Endothelial cell of umbilical vein (primary cell): Measurements from ENCODE around the gene SIGLEC10. TPM values are rescaled to one million over a fixed set of nuclear protein-coding genes. Genes with fewer than 3 reads are reported as not detected.

Experiments
- BruUV-seq: library from RNA; stranded (reverse); fragments of 400-500 nt; replicated peaks from 2 replicates; lab custom pipeline; 2021; lab: Mats Ljungman, UMichigan
- CTCF ChIA-PET: fragments of 300-600, 350-600 bp; sonication (Branson Sonifier 250); formaldehyde crosslinking; loops from one replicate; lab custom pipeline; 2021; ENCODE audit warnings: antibody characterized with exemption, inconsistent platforms; lab: Charles Lee
- POLR2A ChIA-PET: fragments of 300-600, 350-600 bp; sonication (Branson Sonifier 250); formaldehyde crosslinking; loops from one replicate; lab custom pipeline; 2021; ENCODE audit warnings: antibody characterized with exemption, inconsistent platforms; lab: Charles Lee
- DNase-seq: peaks from one replicate; pipeline ENCODE4 v3.0.0-alpha.2; 2011; ENCODE audit warnings: low read depth, low spot score
- FAIRE-seq: peaks from 2 replicates; lab custom pipeline; 2011; peaks lifted over from hg19 to GRCh38; lab: Jason Lieb, UNC
- H2AFZ ChIP-seq: 2 replicates; pipeline ENCODE4 v1.6.0; 2012; ENCODE audit warnings: low read depth, low read length, control low read depth, inconsistent platforms
- H3K27ac ChIP-seq: 2 replicates; pipeline ENCODE4 v1.5.1; 2011; ENCODE audit warnings: low read depth, mild to moderate bottlenecking, control low read depth, low read length, moderate library complexity; ENCODE audit not compliant: insufficient read depth
- H3K27me3 ChIP-seq, 2 experiments: 2 replicates each; pipeline versions ENCODE4 v1.6.0 to v1.6.1; 2011; ENCODE audit warnings: low read length in 2 of 2, mixed read lengths in 1 of 2; ENCODE audit not compliant: control insufficient read depth in 2 of 2, insufficient read depth in 2 of 2
- H3K36me3 ChIP-seq, 2 experiments: 2 replicates in 1 of 2; 3 replicates in 1 of 2; pipeline ENCODE4 v1.5.1; 2011; ENCODE audit warnings: low read length in 2 of 2, mild to moderate bottlenecking in 1 of 2, moderate library complexity in 1 of 2; ENCODE audit not compliant: control insufficient read depth in 2 of 2, insufficient read depth in 2 of 2; ENCODE audit errors: extremely low read depth in 1 of 2
- H3K4me1 ChIP-seq: 3 replicates; pipeline ENCODE4 v1.5.1; 2011; ENCODE audit warnings: mild to moderate bottlenecking, low read length; ENCODE audit not compliant: control insufficient read depth, insufficient read depth; ENCODE audit errors: extremely low read depth
- H3K4me2 ChIP-seq: 2 replicates; pipeline ENCODE4 v1.6.1; 2011; ENCODE audit warnings: low read length, control low read depth, mixed read lengths; ENCODE audit not compliant: insufficient read depth
- H3K4me3 ChIP-seq, 3 experiments: fragments of 200-600 bp in 1 of 3; sonication (generic), shearing (Covaris generic) in 1 of 3; replicated peaks in 1 of 3; 2 replicates each; pipeline ENCODE4 v1.5.1; 2011 to 2016; ENCODE audit warnings: control low read depth in 3 of 3, low read length in 3 of 3, mild to moderate bottlenecking in 2 of 3, inconsistent platforms in 1 of 3, low read depth in 1 of 3, moderate library complexity in 1 of 3; ENCODE audit not compliant: insufficient read depth in 1 of 3
- H3K79me2 ChIP-seq: 2 replicates; pipeline ENCODE4 v1.6.0; 2012; ENCODE audit warnings: low read length, inconsistent platforms; ENCODE audit not compliant: control insufficient read depth, insufficient read depth
- H3K9ac ChIP-seq: replicated peaks from 2 replicates; pipeline ENCODE3; 2011; ENCODE audit warnings: low read length, control low read depth; ENCODE audit not compliant: insufficient read depth; ENCODE audit errors: extremely low read depth
- H3K9me1 ChIP-seq: replicated peaks from 3 replicates; pipeline ENCODE4 v1.6.0; 2011; ENCODE audit warnings: mild to moderate bottlenecking, low read length; ENCODE audit not compliant: control insufficient read depth, insufficient read depth; ENCODE audit errors: extremely low read depth
- H3K9me3 ChIP-seq: replicated peaks from 2 replicates; pipeline ENCODE4 v1.5.1; 2012; ENCODE audit warnings: low read length, inconsistent platforms; ENCODE audit not compliant: control insufficient read depth, insufficient read depth
- H4K20me1 ChIP-seq: replicated peaks from 2 replicates; pipeline ENCODE3; 2011; ENCODE audit warnings: mild to moderate bottlenecking, low read length; ENCODE audit not compliant: control insufficient read depth, insufficient read depth; ENCODE audit errors: extremely low read depth
- CTCF ChIP-seq, 2 donors: IDR thresholded peaks; 1 replicate in 1 of 2; 2 replicates in 1 of 2; pipeline ENCODE4 v1.5.1; 2011; ENCODE audit warnings: low read length in 2 of 2, mild to moderate bottlenecking in 2 of 2, moderate library complexity in 2 of 2, control low read depth in 1 of 2, inconsistent platforms in 1 of 2, low read depth in 1 of 2; ENCODE audit not compliant: insufficient read depth in 1 of 2; ENCODE audit errors: extremely low read depth in 1 of 2
- EZH2 ChIP-seq: IDR thresholded peaks from 2 replicates; pipeline ENCODE4 v1.6.1; 2012; ENCODE audit warnings: borderline replicate concordance, low read depth, mild to moderate bottlenecking, moderate library complexity, low read length, inconsistent platforms; ENCODE audit not compliant: severe bottlenecking
- FOS ChIP-seq: IDR thresholded peaks from 2 replicates; pipeline ENCODE4 v1.6.1; 2011; ENCODE audit warnings: mild to moderate bottlenecking, low read length, moderate library complexity, borderline replicate concordance; ENCODE audit not compliant: insufficient read depth
- GATA2 ChIP-seq: IDR thresholded peaks from 2 replicates; pipeline ENCODE4 v1.7.0; 2011; ENCODE audit warnings: low read depth, mild to moderate bottlenecking, moderate library complexity, mixed read lengths, low read length; ENCODE audit not compliant: insufficient read length, insufficient read depth
- JUN ChIP-seq: IDR thresholded peaks from 2 replicates; pipeline ENCODE4 v1.6.1; 2011; ENCODE audit warnings: borderline replicate concordance, low read depth; ENCODE audit not compliant: insufficient read length, insufficient read depth
- MAX ChIP-seq: IDR thresholded peaks from 2 replicates; pipeline ENCODE4 v1.6.1; 2011; ENCODE audit not compliant: insufficient read depth, insufficient read length
- MYC ChIP-seq: IDR thresholded peaks from one replicate; pipeline ENCODE4 v1.6.1; 2011; ENCODE audit warnings: mild to moderate bottlenecking, low read depth, low read length
- POLR2A ChIP-seq: IDR thresholded peaks from 2 replicates; pipeline ENCODE4 v1.6.1; 2012; ENCODE audit warnings: low read depth, mild to moderate bottlenecking, control low read depth, low read length
- POLR2AphosphoS5 ChIP-seq: IDR thresholded peaks from 2 replicates; pipeline ENCODE4 v1.6.1; 2012; ENCODE audit warnings: low read depth, mild to moderate bottlenecking, control low read depth, low read length, moderate library complexity; ENCODE audit not compliant: insufficient read depth
- dilution Hi-C: fragments of 300-500 bp; cut with MboI; formaldehyde crosslinking; loops from one replicate; pipeline ENCODE4 v1.15.0; 2019; ENCODE audit warnings: low sequenced_read_pairs; ENCODE audit not compliant: extremely low pct_ligation_motif_present
- intact Hi-C: fragments of 100-400 bp; cut with micrococcal nuclease; formaldehyde crosslinking; loops from one replicate; pipeline ENCODE4 v1.10.0; 2022
- polyA plus RNA-seq, 4 experiments: library from polyadenylated mRNA; depleted of rRNA in 3 of 4; stranded (reverse) in 3 of 4; unstranded in 1 of 4; fragments of >200 nt; gene quantifications; 2 replicates each; pipeline versions ENCODE4 v1.2.1 to v1.2.3, GENCODE V29; 2011 to 2012; ENCODE audit warnings: missing spikeins in 1 of 4
- total RNA-seq: library from RNA; stranded (reverse); gene quantifications from 2 replicates; pipeline ENCODE4 v1.2.3, GENCODE V29; 2021

Gene SIGLEC10
- total and polyA plus RNA-seq, 2 donors (not counting 3 experiments of a cell fraction or from before 2014, with no cell fraction given), result not detected

- Histone ChIP-seq H3K79me2 (no peaks in the 10 kb centered on the region), H4K20me1 (no peaks in the 10 kb centered on the region), H3K27ac (no peak overlapping the region), H3K27me3 (no peaks in the 10 kb centered on the region), H2AFZ (no peak overlapping the region), H3K9me1 (no peaks in the 10 kb centered on the region), H3K9ac (no peak overlapping the region), H3K4me3 (no peak overlapping the region), H3K36me3 (no peaks in the 10 kb centered on the region), H3K4me1 (no peaks in the 10 kb centered on the region), H3K9me3 (no peaks in the 10 kb centered on the region), H3K4me2 (no peak overlapping the region)
- dilution Hi-C loops (no loop called here), intact Hi-C loops (no loop called here)
- CTCF ChIA-PET, result interaction anchor here (0.9 kb wide), 1 partner anchor 8 kb away, joined by 3 read pairs; the partner anchor contains the start of gene NKG7
- FAIRE-seq (no peak), DNase-seq (no peak)
- BruUV-seq, result no TSS peak
- TF ChIP-seq MYC, result no peak
- TF ChIP-seq EZH2, result no peak
- no peak for TF ChIP-seq FOS
- TF ChIP-seq CTCF (IDR thresholded peaks at IDR 0.05; ENCODE audit: extremely low read depth in 1 of 2, insufficient read depth in 1 of 2, low read depth in 1 of 2, low read length in 2 of 2), result no peak
- TF ChIP-seq POLR2A, result no peak
- no peak for TF ChIP-seq JUN
- no peak for TF ChIP-seq GATA2
- no peak for TF ChIP-seq POLR2AphosphoS5
- no peak for TF ChIP-seq MAX
- POLR2A ChIA-PET, result no interaction called here
Measured at GRCh38 chr19:51380379-51380778, 37.1 kb downstream of the SIGLEC10 start.
